ENCODE results near the gene C22orf31. TPM values are rescaled to one million over a fixed set of nuclear protein-coding genes. Genes with fewer than 3 reads are reported as not detected.
A peak's percentile ranks its signal among the peaks of the same experiment; 100 is the strongest.

The C22orf31 gene
- total RNA-seq, 1 experiment from 2014 or later, result not detected

DNA sequence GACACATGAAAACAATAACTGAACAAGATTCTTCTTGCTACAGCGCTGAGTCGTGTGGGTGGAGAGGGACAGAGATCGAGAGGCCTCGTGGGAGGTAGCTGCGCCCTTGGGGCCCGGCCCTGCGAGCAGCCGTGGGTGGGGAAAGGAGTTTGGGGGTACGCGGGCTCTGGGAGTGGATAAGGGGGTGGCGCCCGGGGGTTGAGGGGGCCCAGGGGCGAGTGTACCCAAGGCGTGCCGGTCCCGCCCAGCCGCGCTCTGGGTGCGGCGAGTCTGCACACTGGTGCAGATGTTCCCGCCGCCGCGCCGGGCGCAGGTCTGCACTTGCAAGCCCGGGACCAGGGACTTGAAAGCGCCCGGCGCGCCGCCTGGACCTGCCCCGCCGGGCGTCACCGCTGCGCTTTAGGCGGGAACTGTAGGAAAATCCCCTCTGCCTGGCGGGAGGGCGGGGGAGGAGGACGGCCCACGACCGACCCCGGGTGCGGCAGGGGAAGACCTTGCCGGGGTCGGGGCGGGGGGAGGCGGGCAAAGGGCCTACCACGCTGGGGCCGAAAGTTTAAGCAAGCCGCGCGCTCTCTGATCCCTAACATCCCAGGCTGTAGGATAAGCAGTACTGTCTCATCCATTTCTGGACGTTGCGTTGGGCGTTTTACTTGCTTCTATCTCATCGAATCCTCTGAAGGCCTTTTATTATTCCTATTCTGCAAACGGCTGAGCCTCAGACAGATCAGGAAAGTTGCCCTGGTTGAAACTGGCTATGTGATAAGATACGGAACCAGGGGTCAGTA, 9.8 kb upstream of the C22orf31 start:
- ChIA-PET CTCF (interaction anchor here (1.0 to 1.8 kb wide), 3 partner anchors 17 to 263 kb away, joined by 3 to 10 read pairs (median 3); no protein-coding TSS in a partner anchor), POLR2A (interaction anchor here (0.7 to 1.3 kb wide), 3 partner anchors 10 to 299 kb away, joined by 3 to 5 read pairs (median 3); partner anchors contain the start of gene C22orf31)
- peak; percentile 65 for DNase-seq (ENCODE audit: unreplicated experiment)
- no TSS peak for BruUV-seq (replicated peaks)
- Mint-ChIP-seq H3K4me3 (ENCODE audit: unreplicated experiment) (peak overlapping the region; percentile 71), H3K36me3 (ENCODE audit: insufficient read depth, unreplicated experiment) (no peaks in the 10 kb centered on the region), H3K27me3 (ENCODE audit: insufficient read depth, unreplicated experiment) (no peaks in the 10 kb centered on the region), H3K4me1 (ENCODE audit: insufficient read depth, unreplicated experiment) (peaks cover 6% of the 10 kb centered on the region), H3K9me3 (ENCODE audit: unreplicated experiment) (no peaks in the 10 kb centered on the region), H3K27ac (ENCODE audit: low read depth, unreplicated experiment) (peak overlapping the region; percentile 63)
- intact Hi-C loops (cut with micrococcal nuclease), result loop anchor here (10.0 kb wide), 1 partner anchor 83 kb away; no protein-coding TSS in a partner anchor
- TF ChIP-seq, protein P1, sequence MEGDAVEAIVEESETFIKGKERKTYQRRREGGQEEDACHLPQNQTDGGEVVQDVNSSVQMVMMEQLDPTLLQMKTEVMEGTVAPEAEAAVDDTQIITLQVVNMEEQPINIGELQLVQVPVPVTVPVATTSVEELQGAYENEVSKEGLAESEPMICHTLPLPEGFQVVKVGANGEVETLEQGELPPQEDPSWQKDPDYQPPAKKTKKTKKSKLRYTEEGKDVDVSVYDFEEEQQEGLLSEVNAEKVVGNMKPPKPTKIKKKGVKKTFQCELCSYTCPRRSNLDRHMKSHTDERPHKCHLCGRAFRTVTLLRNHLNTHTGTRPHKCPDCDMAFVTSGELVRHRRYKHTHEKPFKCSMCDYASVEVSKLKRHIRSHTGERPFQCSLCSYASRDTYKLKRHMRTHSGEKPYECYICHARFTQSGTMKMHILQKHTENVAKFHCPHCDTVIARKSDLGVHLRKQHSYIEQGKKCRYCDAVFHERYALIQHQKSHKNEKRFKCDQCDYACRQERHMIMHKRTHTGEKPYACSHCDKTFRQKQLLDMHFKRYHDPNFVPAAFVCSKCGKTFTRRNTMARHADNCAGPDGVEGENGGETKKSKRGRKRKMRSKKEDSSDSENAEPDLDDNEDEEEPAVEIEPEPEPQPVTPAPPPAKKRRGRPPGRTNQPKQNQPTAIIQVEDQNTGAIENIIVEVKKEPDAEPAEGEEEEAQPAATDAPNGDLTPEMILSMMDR (IDR thresholded peaks at IDR 0.05; ENCODE audit: unreplicated experiment), result no peak

DNA sequence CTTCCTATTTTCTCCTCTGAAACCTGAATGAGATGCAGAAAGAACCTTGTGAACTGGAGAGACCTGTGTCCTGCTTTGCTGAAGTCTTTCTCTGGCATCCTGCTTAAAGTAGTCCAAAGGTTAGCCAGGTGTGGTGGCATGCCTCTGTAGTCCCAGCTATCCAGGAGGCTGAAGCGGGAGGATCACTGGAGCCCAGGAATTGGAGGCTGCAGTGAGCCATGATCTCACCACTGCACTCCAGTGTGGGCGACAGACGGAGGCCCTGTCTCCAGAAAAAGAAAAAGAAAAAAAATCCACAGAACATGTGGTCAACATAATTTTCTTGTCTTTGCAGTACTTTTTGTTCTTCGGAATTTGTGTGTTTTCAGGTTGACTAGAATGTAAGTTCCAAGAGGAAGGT, 8.9 kb upstream of the C22orf31 start:
- BruUV-seq (replicated peaks), result no TSS peak
- Mint-ChIP-seq H3K9me3 (ENCODE audit: unreplicated experiment) (no peaks in the 10 kb centered on the region), H3K4me3 (ENCODE audit: unreplicated experiment) (peak overlapping the region; percentile 71), H3K27me3 (ENCODE audit: insufficient read depth, unreplicated experiment) (no peaks in the 10 kb centered on the region), H3K4me1 (ENCODE audit: insufficient read depth, unreplicated experiment) (peaks cover 6% of the 10 kb centered on the region), H3K36me3 (ENCODE audit: insufficient read depth, unreplicated experiment) (no peaks in the 10 kb centered on the region), H3K27ac (ENCODE audit: low read depth, unreplicated experiment) (peak overlapping the region; percentile 63)
- no peak for DNase-seq (ENCODE audit: unreplicated experiment)
- ChIA-PET POLR2A (interaction anchor here (0.7 to 1.3 kb wide), 2 partner anchors 13 to 298 kb away, joined by 3 to 5 read pairs; no protein-coding TSS in a partner anchor), CTCF (interaction anchor here (0.6 to 1.8 kb wide), 2 partner anchors 175 to 178 kb away, joined by 4 to 10 read pairs; no protein-coding TSS in a partner anchor)
- intact Hi-C loops (cut with micrococcal nuclease), result loop anchor here (10.0 kb wide), 1 partner anchor 84 kb away; no protein-coding TSS in a partner anchor
- TF ChIP-seq, protein P1 (IDR thresholded peaks at IDR 0.05; ENCODE audit: unreplicated experiment), result no peak

DNA sequence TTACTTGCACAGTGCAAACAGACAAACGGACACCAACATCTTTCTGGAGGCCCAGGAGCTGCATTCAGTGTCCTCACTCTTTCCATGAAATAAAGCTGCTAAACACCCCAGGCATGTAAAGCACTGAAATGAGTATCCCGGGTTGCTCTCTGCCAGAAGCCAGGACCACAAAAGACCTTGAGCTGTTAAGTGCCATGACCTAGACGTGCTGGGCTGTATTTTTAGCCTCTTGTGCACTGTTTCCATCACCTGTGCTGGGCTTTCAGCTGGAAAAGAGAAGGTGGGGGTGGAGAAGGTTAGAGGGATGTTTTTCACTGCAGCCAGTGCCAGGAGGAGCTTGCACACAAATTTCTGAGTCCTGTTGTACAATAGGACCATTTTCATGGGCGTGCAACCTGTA, 7.8 kb upstream of the C22orf31 start:
- DNase-seq (ENCODE audit: unreplicated experiment), result no peak
- Mint-ChIP-seq H3K36me3 (ENCODE audit: insufficient read depth, unreplicated experiment) (no peaks in the 10 kb centered on the region), H3K4me3 (ENCODE audit: unreplicated experiment) (no peak overlapping the region), H3K4me1 (ENCODE audit: insufficient read depth, unreplicated experiment) (peaks cover 6% of the 10 kb centered on the region), H3K27ac (ENCODE audit: low read depth, unreplicated experiment) (no peak overlapping the region), H3K9me3 (ENCODE audit: unreplicated experiment) (no peaks in the 10 kb centered on the region), H3K27me3 (ENCODE audit: insufficient read depth, unreplicated experiment) (no peaks in the 10 kb centered on the region)
- BruUV-seq (replicated peaks), result no TSS peak
- TF ChIP-seq, protein P1 (IDR thresholded peaks at IDR 0.05; ENCODE audit: unreplicated experiment), result no peak
- intact Hi-C loops (cut with micrococcal nuclease), result no loop called here
- ChIA-PET POLR2A (no interaction called here), CTCF (interaction anchor here (0.5 to 1.8 kb wide), 3 partner anchors 143 to 1027 kb away, joined by 3 to 10 read pairs (median 3); no protein-coding TSS in a partner anchor)

DNA sequence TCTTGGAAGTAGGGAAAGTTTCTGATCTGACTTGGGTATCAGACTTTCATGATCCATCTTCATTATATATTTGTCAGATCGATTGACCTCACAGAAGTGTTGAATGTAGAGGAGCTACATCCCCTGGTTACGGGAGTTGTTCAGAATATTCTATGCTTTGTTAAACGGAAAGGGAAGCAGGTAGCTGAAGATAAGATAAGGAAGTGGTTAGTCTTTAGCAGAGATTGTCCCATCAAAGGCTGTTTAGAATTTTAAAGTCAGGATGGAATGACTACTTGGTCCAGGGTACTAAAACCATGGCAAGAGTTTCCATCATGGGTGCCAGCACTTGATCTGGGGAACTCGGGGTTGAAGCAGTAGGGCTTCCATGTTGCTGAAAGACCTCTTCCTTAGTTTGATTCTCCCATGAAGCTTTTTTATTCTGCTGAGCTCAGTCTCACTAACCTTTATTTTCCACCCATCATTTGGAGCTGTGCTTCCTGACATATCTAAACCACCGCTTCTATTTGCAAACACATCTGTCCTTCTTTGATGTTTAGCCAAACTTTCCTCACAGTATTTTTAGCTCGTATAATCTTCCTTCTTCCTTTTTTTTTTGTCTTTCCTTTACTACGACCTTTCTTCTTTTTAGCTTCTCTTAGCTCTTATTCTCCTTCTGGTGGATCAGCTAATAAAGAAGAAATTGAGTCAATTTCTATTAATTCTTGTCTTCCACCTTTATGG, 4.0 kb upstream of the C22orf31 start:
- Mint-ChIP-seq H3K9me3 (ENCODE audit: unreplicated experiment) (no peaks in the 10 kb centered on the region), H3K27me3 (ENCODE audit: insufficient read depth, unreplicated experiment) (no peaks in the 10 kb centered on the region), H3K36me3 (ENCODE audit: insufficient read depth, unreplicated experiment) (no peaks in the 10 kb centered on the region), H3K27ac (ENCODE audit: low read depth, unreplicated experiment) (no peak overlapping the region), H3K4me1 (ENCODE audit: insufficient read depth, unreplicated experiment) (peaks cover 5% of the 10 kb centered on the region), H3K4me3 (ENCODE audit: unreplicated experiment) (no peak overlapping the region)
- ChIA-PET POLR2A (interaction anchor here (0.9 kb wide), 1 partner anchor 265 kb away, joined by 4 read pairs; the partner anchor contains the start of gene XBP1), CTCF (interaction anchor here (0.7 to 1.1 kb wide), 3 partner anchors 11 to 27 kb away, joined by 3 to 4 read pairs (median 4); no protein-coding TSS in a partner anchor)
- TF ChIP-seq, protein P1 (IDR thresholded peaks at IDR 0.05; ENCODE audit: unreplicated experiment), result no peak
- no peak for DNase-seq (ENCODE audit: unreplicated experiment)
- BruUV-seq (replicated peaks), result no TSS peak
- intact Hi-C loops (cut with micrococcal nuclease), result no loop called here
